HUDEP-2 (cell line): ENCODE data around the gene TCHP.

Experiments used
- DNase-seq, 76 experiments: peaks; one replicate each; lab custom pipeline; 2025; ENCODE audit not compliant: unreplicated experiment in 76 of 76; lab: John Stamatoyannopoulos, UW

TCHP gene

GRCh38 chr12:109959411-109960093 is 59.5 kb downstream of the TCHP start:
- no peak for DNase-seq

- DNase-seq, result no peak
These were observed 61.1 kb downstream of the TCHP start for GRCh38 chr12:109961201-109961600.

- DNase-seq, result no peak
These were observed 61.5 kb downstream of the TCHP start for GRCh38 chr12:109961612-109962011.

GRCh38 chr12:109962398-109962797 is 62.3 kb downstream of the TCHP start:
- DNase-seq, result no peak

- no peak for DNase-seq
These were observed 63.3 kb downstream of the TCHP start for GRCh38 chr12:109963330-109963729.

- DNase-seq, result peak in 2 of 76 experiments; percentile 6 to 14
These were observed 63.8 kb downstream of the TCHP start for GRCh38 chr12:109963743-109964429.

GRCh38 chr12:109966546-109966945 is 66.5 kb downstream of the TCHP start:
- no peak for DNase-seq

- DNase-seq, result no peak
These were observed 67.4 kb downstream of the TCHP start for GRCh38 chr12:109967383-109968031.
